Calu3 (cell line): ENCODE data around the gene CCDC85C. TPM values are rescaled to one million over a fixed set of nuclear protein-coding genes. Genes with fewer than 3 reads are reported as not detected.

Source experiments
- BruUV-seq: library from RNA; stranded (reverse); fragments of 400-500 nt; replicated peaks from 2 replicates; lab custom pipeline; 2021; lab: Mats Ljungman, UMichigan
- CTCF ChIA-PET: fragments of 300-600 bp; sonication (Branson Sonifier 250); formaldehyde crosslinking; loops from one replicate; lab custom pipeline; 2022; ENCODE audit warnings: antibody characterized with exemption; lab: Charles Lee
- DNase-seq: peaks from one replicate; pipeline ENCODE4 v3.0.0; 2022
- H3K27ac Mint-ChIP-seq: one replicate; pipeline ENCODE4 v1.8.0; 2022; ENCODE audit warnings: mixed read lengths; ENCODE audit not compliant: unreplicated experiment
- H3K27me3 Mint-ChIP-seq: one replicate; pipeline ENCODE4 v1.8.0; 2022; ENCODE audit warnings: mixed read lengths; ENCODE audit not compliant: unreplicated experiment
- H3K36me3 Mint-ChIP-seq: one replicate; pipeline ENCODE4 v1.8.0; 2022; ENCODE audit warnings: mild to moderate bottlenecking, moderate library complexity, mixed read lengths; ENCODE audit not compliant: insufficient read depth, unreplicated experiment
- H3K4me1 Mint-ChIP-seq: one replicate; pipeline ENCODE4 v1.8.0; 2022; ENCODE audit warnings: mild to moderate bottlenecking, low read depth, mixed read lengths; ENCODE audit not compliant: unreplicated experiment
- H3K4me3 Mint-ChIP-seq: one replicate; pipeline ENCODE4 v1.8.0; 2022; ENCODE audit warnings: mild to moderate bottlenecking, low read depth, moderate library complexity, mixed read lengths; ENCODE audit not compliant: unreplicated experiment
- H3K9me3 Mint-ChIP-seq: one replicate; pipeline ENCODE4 v1.8.0; 2022; ENCODE audit warnings: low read depth, mixed read lengths; ENCODE audit not compliant: unreplicated experiment
- CTCF ChIP-seq: fragments of 200-600 bp; IDR thresholded peaks from one replicate; pipeline ENCODE4 v1.8.0; 2022; ENCODE audit warnings: antibody characterized with exemption; ENCODE audit not compliant: unreplicated experiment
- intact Hi-C: fragments of 100-400 bp; cut with micrococcal nuclease; formaldehyde crosslinking; loops from one replicate; pipeline ENCODE4 v1.10.0; 2022; ENCODE audit not compliant: unreplicated experiment
- total RNA-seq: library from RNA; stranded (reverse); gene quantifications from 2 replicates; pipeline ENCODE4 v1.2.3, GENCODE V29; 2022

Gene CCDC85C
- total RNA-seq, 1 experiment from 2014 or later = 45.1 TPM

GRCh38 chr14:99451234-99451633, 152.8 kb downstream of the CCDC85C start:
- H3K27ac Mint-ChIP-seq = no peak overlapping the region
- TF ChIP-seq CTCF = no peak
- no TSS peak for BruUV-seq
- intact Hi-C loops = no loop called here
- no peaks in the 10 kb centered on the region for H3K9me3 Mint-ChIP-seq
- H3K4me1 Mint-ChIP-seq = no peaks in the 10 kb centered on the region
- no peaks in the 10 kb centered on the region for H3K36me3 Mint-ChIP-seq
- H3K4me3 Mint-ChIP-seq = no peak overlapping the region
- H3K27me3 Mint-ChIP-seq = no peaks in the 10 kb centered on the region
- CTCF ChIA-PET = no interaction called here
- DNase-seq = no peak

- H3K36me3 Mint-ChIP-seq = no peaks in the 10 kb centered on the region
- no peaks in the 10 kb centered on the region for H3K9me3 Mint-ChIP-seq
- intact Hi-C loops = no loop called here
- DNase-seq = no peak
- H3K27ac Mint-ChIP-seq = no peak overlapping the region
- no peaks in the 10 kb centered on the region for H3K4me1 Mint-ChIP-seq
- BruUV-seq = no TSS peak
- H3K4me3 Mint-ChIP-seq = no peak overlapping the region
- H3K27me3 Mint-ChIP-seq = no peaks in the 10 kb centered on the region
- TF ChIP-seq CTCF = no peak
- CTCF ChIA-PET = no interaction called here
Measured at GRCh38 chr14:99450266-99450665, 153.7 kb downstream of the CCDC85C start.

Other genes with a start within 250 kb of the CCDC85C start
- gene SETD3, start 123.3 kb downstream of the CCDC85C start, total RNA-seq = 51.5 and 52.6 TPM in 2 replicates
- gene CCNK, start 122.8 kb downstream of the CCDC85C start, total RNA-seq = 71.5 and 82.8 TPM in 2 replicates
- gene HHIPL1, start 40.9 kb upstream of the CCDC85C start, total RNA-seq = 0.22 TPM in 1 of 2 replicates, not detected in the other
- not detected in 2 replicates for gene CYP46A1, start 80.1 kb upstream of the CCDC85C start, total RNA-seq
- 2.5 and 4.7 TPM in 2 replicates for gene EML1, start 189.2 kb upstream of the CCDC85C start, total RNA-seq